OCI-LY7 (cell line): ENCODE measurements around the gene ATP9A. TPM values are rescaled to one million over a fixed set of nuclear protein-coding genes. Genes with fewer than 3 reads are reported as not detected.

Experiments
- BruUV-seq: library from RNA; stranded (reverse); fragments of 400-500 nt; replicated peaks from 2 replicates; lab custom pipeline; 2021; lab: Mats Ljungman, UMichigan
- CTCF ChIA-PET: fragments of 300-600 bp; sonication (Branson Sonifier 250); formaldehyde crosslinking; loops from one replicate; lab custom pipeline; 2022; ENCODE audit warnings: antibody characterized with exemption; ENCODE audit not compliant: unreplicated experiment; lab: Charles Lee
- POLR2A ChIA-PET: fragments of 300-600 bp; sonication (Branson Sonifier 250); formaldehyde crosslinking; loops from one replicate; lab custom pipeline; 2022; ENCODE audit warnings: antibody characterized with exemption; lab: Charles Lee
- DNase-seq: peaks from one replicate; pipeline ENCODE4 v3.0.0-alpha.2; 2015; ENCODE audit warnings: low spot score
- H2AFZ ChIP-seq: fragments of 200-600 bp; sonication (generic), shearing (Covaris generic); 2 replicates; pipeline ENCODE4 v1.6.1; 2014; ENCODE audit warnings: mild to moderate bottlenecking, antibody characterized with exemption, low read length, moderate library complexity
- H3K27ac ChIP-seq: fragments of 200-600 bp; sonication (generic); 2 replicates; pipeline ENCODE4 v1.5.1; 2014; ENCODE audit warnings: mixed run types, low read depth, mild to moderate bottlenecking, moderate library complexity, low read length, inconsistent platforms; ENCODE audit not compliant: poor library complexity, severe bottlenecking
- H3K36me3 ChIP-seq: fragments of 200-600 bp; sonication (generic); 2 replicates; pipeline ENCODE4 v1.6.1; 2014; ENCODE audit warnings: mild to moderate bottlenecking, antibody characterized with exemption, low read length, moderate library complexity, mixed read lengths; ENCODE audit not compliant: insufficient read depth
- H3K4me1 ChIP-seq: fragments of 200-600 bp; sonication (generic); 2 replicates; pipeline ENCODE4 v1.5.1; 2014; ENCODE audit warnings: mild to moderate bottlenecking, low read length; ENCODE audit not compliant: insufficient read depth, poor library complexity, severe bottlenecking
- H3K4me2 ChIP-seq: fragments of 200-600 bp; sonication (generic); 2 replicates; pipeline ENCODE4 v1.6.1; 2014; ENCODE audit warnings: mild to moderate bottlenecking, low read length
- H3K4me3 ChIP-seq: fragments of 200-600 bp; sonication (generic); 2 replicates; pipeline ENCODE4 v1.5.1; 2014; ENCODE audit warnings: mild to moderate bottlenecking, low read depth, low read length; ENCODE audit not compliant: poor library complexity, severe bottlenecking
- H3K79me2 ChIP-seq: fragments of 200-600 bp; sonication (generic); 2 replicates; pipeline ENCODE4 v1.6.1; 2016; ENCODE audit warnings: low read depth, mild to moderate bottlenecking, low read length, moderate library complexity, mixed read lengths; ENCODE audit not compliant: insufficient read depth
- H3K9me2 ChIP-seq: fragments of 200-600 bp; sonication (generic); 2 replicates; pipeline ENCODE4 v1.6.1; 2016; ENCODE audit warnings: mild to moderate bottlenecking, low read length, mixed read lengths; ENCODE audit not compliant: insufficient read depth
- H3K9me3 ChIP-seq: fragments of 200-600 bp; sonication (generic); 2 replicates; pipeline ENCODE4 v1.6.1; 2014; ENCODE audit warnings: mild to moderate bottlenecking, mixed run types, low read length, mixed read lengths
- H4K20me1 ChIP-seq: fragments of 200-600 bp; sonication (generic); 2 replicates; pipeline ENCODE4 v1.6.1; 2014; ENCODE audit warnings: mild to moderate bottlenecking, antibody characterized with exemption, low read length, moderate library complexity, mixed read lengths; ENCODE audit not compliant: insufficient read depth
- EZH2phosphoT487 ChIP-seq: fragments of 200-600 bp; sonication (generic); IDR thresholded peaks from 2 replicates; pipeline ENCODE4 v1.6.1; 2018; ENCODE audit warnings: low read depth, borderline replicate concordance, mild to moderate bottlenecking, mixed run types, antibody characterized with exemption, low read length, moderate library complexity, mixed read lengths
- intact Hi-C: fragments of 100-400 bp; cut with micrococcal nuclease; formaldehyde crosslinking; loops from one replicate; pipeline ENCODE4 v1.10.0; 2022; ENCODE audit not compliant: unreplicated experiment
- total RNA-seq, 2 experiments: library from RNA; depleted of rRNA in 1 of 2; stranded (reverse); fragments of >200 nt in 1 of 2; shearing (Covaris generic) in 1 of 2; gene quantifications; 2 replicates each; pipeline ENCODE4 v1.2.3, GENCODE V29; 2014 to 2022
- TF ChIP-seq, protein P1 (sequence below): fragments of 200-600 bp; sonication (generic); conservative IDR thresholded peaks from 2 replicates; pipeline ENCODE4 v1.5.1; 2014; ENCODE audit warnings: mild to moderate bottlenecking, antibody characterized with exemption, low read length, moderate library complexity, mixed read lengths

ATP9A gene
- total RNA-seq, 2 experiments from 2014 or later: 0.67 to 0.85 TPM

DNA sequence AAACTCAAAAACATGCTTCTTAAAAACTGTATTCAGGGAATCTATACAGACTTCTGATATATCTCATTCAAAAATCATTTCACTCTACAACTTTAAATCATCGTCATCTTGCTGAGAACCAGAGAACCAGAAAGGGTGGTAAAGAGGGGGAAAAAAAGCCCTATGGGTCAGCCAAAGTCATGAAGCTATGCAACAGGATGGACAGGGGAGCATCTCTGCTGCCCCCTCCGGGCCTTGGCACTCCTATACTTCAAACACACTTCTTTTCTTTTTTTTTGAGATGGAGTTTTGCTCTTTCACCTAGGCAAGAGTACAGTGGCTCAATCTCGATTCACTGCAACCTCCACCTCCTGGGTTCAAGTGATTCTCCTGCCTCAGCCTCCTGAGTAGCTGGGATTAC is 152.1 kb downstream of the ATP9A start:
- no peaks in the 10 kb centered on the region for H4K20me1 ChIP-seq
- H3K4me3 ChIP-seq: no peak overlapping the region
- no peaks in the 10 kb centered on the region for H3K79me2 ChIP-seq
- peaks cover 28% of the 10 kb centered on the region for H3K4me1 ChIP-seq
- peak; percentile 66 for DNase-seq
- H3K36me3 ChIP-seq: no peaks in the 10 kb centered on the region
- TF ChIP-seq, protein P1, sequence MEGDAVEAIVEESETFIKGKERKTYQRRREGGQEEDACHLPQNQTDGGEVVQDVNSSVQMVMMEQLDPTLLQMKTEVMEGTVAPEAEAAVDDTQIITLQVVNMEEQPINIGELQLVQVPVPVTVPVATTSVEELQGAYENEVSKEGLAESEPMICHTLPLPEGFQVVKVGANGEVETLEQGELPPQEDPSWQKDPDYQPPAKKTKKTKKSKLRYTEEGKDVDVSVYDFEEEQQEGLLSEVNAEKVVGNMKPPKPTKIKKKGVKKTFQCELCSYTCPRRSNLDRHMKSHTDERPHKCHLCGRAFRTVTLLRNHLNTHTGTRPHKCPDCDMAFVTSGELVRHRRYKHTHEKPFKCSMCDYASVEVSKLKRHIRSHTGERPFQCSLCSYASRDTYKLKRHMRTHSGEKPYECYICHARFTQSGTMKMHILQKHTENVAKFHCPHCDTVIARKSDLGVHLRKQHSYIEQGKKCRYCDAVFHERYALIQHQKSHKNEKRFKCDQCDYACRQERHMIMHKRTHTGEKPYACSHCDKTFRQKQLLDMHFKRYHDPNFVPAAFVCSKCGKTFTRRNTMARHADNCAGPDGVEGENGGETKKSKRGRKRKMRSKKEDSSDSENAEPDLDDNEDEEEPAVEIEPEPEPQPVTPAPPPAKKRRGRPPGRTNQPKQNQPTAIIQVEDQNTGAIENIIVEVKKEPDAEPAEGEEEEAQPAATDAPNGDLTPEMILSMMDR: peak; percentile 70
- no peak for TF ChIP-seq EZH2phosphoT487
- no TSS peak for BruUV-seq
- H2AFZ ChIP-seq: no peak overlapping the region
- no peak overlapping the region for H3K27ac ChIP-seq
- H3K9me3 ChIP-seq: no peaks in the 10 kb centered on the region
- H3K9me2 ChIP-seq: no peaks in the 10 kb centered on the region
- CTCF ChIA-PET: no interaction called here
- intact Hi-C loops: no loop called here
- POLR2A ChIA-PET: interaction anchor here (0.7 kb wide), 1 partner anchor 7 kb away, joined by 3 read pairs; no protein-coding TSS in a partner anchor
- no peak overlapping the region for H3K4me2 ChIP-seq

DNA sequence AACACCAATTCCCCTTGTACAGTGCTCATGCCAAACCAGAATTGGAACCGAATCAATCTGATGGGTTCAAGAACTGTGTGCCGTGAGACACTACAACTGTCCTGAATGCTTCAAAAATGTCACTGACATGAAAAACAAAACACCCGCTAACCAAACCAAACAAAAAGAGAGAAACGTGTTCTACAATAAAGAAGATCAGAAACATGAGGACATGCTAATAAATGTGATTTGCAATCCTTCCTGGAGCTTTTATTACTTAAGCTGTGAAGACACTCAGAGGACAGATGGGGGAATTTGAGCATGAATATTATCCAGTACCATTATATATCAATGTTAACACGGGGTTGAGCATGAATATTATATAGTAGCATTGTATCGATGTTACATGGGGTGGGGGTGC is 153.5 kb downstream of the ATP9A start:
- no peaks in the 10 kb centered on the region for H3K36me3 ChIP-seq
- ChIA-PET POLR2A (interaction anchor here (1.1 to 1.8 kb wide), 2 partner anchors 20 to 235 kb away, joined by 3 to 5 read pairs; no protein-coding TSS in a partner anchor), CTCF (interaction anchor here (0.6 kb wide), 1 partner anchor 72 kb away, joined by 4 read pairs; the partner anchor contains the start of gene NFATC2)
- TF ChIP-seq, protein P1: no peak
- TF ChIP-seq EZH2phosphoT487: no peak
- H3K4me2 ChIP-seq: no peak overlapping the region
- H3K9me2 ChIP-seq: no peaks in the 10 kb centered on the region
- peaks cover 18% of the 10 kb centered on the region for H3K4me1 ChIP-seq
- no peak overlapping the region for H2AFZ ChIP-seq
- no peak overlapping the region for H3K4me3 ChIP-seq
- no peak for DNase-seq
- intact Hi-C loops: no loop called here
- no peaks in the 10 kb centered on the region for H3K9me3 ChIP-seq
- no TSS peak for BruUV-seq
- H3K79me2 ChIP-seq: no peaks in the 10 kb centered on the region
- H3K27ac ChIP-seq: no peak overlapping the region
- H4K20me1 ChIP-seq: no peaks in the 10 kb centered on the region

DNA sequence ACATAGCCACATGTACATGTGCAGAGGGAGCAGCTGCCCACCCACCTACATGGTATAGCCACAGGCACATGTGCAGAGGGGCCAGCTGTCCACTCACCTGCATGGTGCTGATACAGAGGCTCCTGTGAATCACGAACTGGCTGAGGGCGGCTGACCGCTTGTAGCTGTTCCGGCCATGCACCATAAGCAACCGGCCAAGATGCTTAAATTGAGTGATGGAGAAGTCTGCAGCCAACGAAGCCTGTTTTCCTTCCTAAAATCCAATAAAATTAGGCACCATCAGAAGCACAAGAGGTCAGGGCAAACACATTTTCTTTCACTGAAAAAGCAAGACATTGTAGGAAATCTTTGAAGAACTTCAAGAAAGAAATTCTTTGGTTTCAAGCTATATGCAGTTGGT is 154.6 kb downstream of the ATP9A start:
- DNase-seq: no peak
- Histone ChIP-seq H3K4me1 (peaks cover 10% of the 10 kb centered on the region), H3K4me2 (no peak overlapping the region), H3K79me2 (no peaks in the 10 kb centered on the region), H3K27ac (no peak overlapping the region), H4K20me1 (no peaks in the 10 kb centered on the region), H2AFZ (no peak overlapping the region), H3K9me3 (no peaks in the 10 kb centered on the region), H3K4me3 (no peak overlapping the region), H3K36me3 (no peaks in the 10 kb centered on the region), H3K9me2 (no peaks in the 10 kb centered on the region)
- ChIA-PET POLR2A (interaction anchor here (0.9 to 1.8 kb wide), 3 partner anchors 16 to 234 kb away, joined by 3 to 5 read pairs (median 3); no protein-coding TSS in a partner anchor), CTCF (no interaction called here)
- TF ChIP-seq, protein P1: no peak
- TF ChIP-seq EZH2phosphoT487: no peak
- intact Hi-C loops: no loop called here
- no TSS peak for BruUV-seq
